Measurements from ENCODE around the gene SLC18B1.

Gene SLC18B1

DNA sequence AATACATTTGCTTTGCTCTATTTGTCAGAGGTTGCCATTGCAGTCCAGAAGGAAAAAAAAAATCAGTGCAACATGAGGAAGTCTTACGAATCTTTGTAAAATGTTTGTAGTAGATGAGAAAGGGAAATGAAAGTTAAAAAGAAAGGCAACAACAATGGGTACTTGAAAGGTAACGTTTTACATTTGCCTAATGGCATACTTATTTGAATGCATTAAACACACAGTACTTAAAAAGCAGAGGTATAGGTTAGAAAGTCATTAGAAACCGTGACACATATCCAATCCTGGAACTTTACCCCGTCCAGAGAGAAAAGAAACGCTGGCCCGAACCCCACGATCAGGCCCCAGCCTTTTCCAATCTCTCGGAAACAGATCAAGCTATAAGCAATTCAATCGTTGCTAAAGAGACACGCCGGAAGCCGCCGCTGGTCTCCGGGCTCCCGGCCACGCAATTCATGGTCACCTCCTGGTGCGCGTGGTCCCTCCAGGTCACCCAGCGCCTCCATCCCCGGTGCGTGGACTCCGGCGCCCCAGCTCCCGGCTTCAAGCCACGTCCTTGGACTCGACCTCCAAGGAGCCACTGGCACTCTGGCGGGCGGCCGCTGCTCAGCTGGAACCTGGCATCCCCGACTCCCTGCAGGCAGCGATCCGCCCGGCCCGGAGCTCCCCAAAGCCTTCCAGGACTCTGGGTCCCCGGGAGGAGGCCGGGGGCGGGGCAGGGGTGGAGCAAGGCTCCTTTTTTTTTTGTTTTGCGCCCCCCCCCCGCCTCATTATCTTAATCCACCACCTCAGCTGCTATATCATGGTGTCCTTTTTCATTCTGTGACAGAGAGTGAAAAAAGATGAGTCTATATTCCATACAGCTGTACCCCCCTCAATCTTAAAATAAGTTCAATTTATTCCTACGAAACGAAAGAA is at the start of gene SLC18B1:
Gene SLC18B1, minus strand, starts transcription at position 687 of the 918 bp plus-strand sequence. Its CDS starts 181 bp downstream, at position 506.
- DNase-seq (ENCODE audit: low read depth in 3 of 3), result peak in 2 of 3 experiments; percentile 29 to 31

DNA sequence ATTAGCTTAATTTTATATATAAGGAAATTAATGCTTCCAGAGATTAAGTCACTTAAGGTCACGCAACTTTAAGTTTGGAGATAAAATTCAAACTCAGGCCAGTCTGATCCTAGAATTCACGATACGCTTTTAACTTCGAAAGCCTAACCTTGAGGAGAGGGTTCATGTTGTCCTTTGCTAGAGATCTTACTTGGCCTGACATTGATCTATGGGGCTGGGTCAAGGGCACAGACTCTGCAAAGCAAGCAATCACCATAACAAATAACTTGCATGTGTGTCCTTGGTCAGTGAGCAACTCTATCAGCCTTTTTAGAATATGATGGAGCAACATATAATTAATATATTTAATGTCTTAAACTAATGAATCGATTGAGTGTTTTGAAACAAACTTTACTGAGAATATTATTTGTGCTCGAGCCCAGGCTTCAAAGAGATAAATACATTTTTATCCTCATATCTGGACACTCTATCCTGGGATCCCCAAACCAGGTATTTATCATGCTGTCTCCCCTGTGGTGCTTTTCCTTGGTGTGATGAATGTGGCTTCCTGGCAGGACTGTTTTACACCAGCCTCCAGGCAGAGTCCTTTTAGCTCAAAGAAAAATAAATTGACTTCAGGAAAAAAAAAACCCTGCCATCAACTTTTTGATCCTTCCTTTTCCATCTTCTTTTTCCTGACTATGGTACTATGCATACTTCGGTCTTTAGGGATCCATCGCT is 45.0 kb upstream of the SLC18B1 start:
- DNase-seq (ENCODE audit: low read depth in 3 of 3), result no peak

DNA sequence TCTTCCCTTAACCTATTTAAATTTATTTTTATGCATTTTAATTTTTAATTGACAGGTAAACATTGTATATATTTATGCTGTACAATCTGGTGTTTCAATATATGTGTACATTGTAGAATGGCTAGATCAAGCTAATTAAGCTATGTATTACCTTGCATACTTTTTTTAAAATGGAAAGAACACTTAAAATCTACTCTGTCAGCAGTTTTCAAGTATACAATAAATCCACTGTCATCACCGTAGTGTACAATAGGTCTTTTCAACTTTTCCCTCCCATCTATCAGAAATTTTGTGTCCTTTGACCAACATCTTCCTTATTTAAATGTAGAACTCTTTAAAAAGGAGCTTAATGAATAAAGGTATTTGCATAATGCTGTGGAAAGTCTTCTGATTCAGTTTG is 43.5 kb upstream of the SLC18B1 start:
- no peak for DNase-seq (ENCODE audit: low read depth in 3 of 3)

- no peak for DNase-seq (ENCODE audit: low read depth in 3 of 3)
Measured at GRCh38 chr6:132832891-132833290, 34.5 kb upstream of the SLC18B1 start.

- no peak for DNase-seq (ENCODE audit: low read depth in 3 of 3)
Measured at GRCh38 chr6:132830334-132830751, 31.9 kb upstream of the SLC18B1 start.

- DNase-seq (ENCODE audit: low read depth in 3 of 3), result no peak
Measured at GRCh38 chr6:132820629-132821381, 22.4 kb upstream of the SLC18B1 start.

DNA sequence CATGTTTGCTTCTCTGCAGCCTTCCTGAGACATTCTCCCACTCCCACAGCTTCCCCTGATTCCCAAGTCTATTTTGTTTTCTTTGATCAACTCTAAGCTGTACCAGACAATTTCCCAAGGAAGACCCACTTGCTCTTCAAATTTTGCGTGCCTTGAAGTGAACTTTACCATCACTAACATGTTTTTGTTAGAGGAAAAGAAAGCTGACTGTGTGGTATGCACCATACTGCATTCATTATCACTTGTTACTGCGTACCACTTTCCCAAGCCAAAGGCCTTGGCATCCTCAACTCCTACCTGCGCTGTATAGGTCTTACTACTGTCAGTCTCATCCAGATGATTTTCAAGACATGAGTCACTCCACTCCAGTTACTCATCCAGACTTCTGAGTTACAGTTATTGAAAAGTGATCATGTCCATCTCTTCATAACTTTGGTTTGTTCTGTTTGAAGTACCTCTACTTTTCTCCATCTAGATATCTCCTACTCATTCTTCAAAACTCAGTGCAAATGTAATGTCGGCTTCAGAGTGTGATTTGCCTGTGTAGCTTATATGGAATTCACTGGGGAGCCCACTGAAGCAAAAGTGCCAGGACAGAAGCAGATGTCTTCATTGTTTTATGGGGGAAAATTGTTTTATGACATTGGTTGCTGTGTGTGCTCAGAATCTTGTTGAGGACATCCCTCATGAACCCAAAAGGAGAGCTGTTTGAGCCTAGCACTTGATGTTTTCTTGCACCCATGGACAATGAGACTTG is 21.1 kb upstream of the SLC18B1 start:
- DNase-seq (ENCODE audit: low read depth in 3 of 3), result no peak

DNA sequence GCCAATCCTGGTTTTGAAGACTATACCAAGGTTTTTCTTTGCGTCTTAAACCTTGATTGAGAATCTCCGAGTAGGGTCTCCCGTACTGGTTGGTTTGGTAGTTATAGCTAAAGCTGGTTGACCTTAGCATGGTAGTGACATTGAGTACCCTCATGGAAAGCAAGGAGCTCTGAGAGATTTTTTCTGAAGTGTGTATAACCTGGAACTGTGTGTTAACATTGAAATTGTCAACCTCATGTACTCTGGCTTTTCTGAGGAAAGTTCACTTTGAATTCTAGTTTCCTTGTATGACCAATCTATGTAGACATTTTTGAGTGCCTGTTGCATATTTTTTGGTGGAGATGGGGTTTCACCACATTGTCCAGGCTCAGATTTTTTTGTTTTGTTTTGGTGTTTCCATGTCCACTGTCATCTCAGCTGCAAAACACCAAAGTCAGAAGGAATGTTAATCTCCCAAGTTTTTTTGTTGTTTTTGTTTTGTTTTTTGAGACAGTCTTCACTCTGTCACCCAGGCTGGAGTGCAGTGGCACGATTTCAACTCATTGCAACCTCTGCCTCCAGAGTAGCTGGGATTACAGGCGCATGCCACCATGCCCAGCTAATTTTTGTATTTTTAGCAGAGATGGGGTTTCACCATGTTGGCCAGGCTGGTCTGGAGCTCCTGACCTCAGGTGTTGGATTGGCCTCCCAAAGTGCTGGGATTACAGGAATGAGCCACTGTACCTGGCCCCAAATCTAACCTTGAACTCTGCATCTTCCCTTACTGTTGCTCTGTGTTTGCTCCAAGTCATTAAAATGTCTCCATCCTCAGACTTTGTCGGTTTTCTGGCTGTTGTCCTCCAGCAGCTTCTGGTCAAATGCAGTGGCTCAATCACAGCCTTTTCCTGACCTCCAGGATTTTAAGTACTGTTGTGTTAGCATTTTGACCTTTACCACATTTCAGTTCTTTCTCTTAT is 20.2 kb upstream of the SLC18B1 start:
- DNase-seq (ENCODE audit: low read depth in 3 of 3), result no peak

- DNase-seq (ENCODE audit: low read depth in 3 of 3), result no peak
Measured at GRCh38 chr6:132817554-132818403, 19.3 kb upstream of the SLC18B1 start.

DNA sequence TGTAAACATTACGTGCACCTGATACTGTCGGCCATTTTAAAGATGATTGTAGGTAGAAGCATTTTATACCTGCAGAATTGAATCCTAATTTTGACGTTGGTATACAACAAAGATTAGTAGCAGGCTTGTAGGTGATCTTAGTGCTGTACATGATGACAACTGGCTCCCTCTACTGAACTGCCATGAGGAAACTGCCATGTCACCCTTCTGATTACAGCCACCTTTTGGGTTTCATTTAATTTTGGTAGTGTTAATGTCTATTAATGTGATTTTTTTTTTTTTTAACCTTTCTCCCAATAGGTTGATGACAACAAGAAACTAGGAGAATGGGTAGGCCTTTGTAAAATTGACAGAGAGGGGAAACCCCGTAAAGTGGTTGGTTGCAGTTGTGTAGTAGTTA is 18.2 kb upstream of the SLC18B1 start:
- DNase-seq (ENCODE audit: low read depth in 3 of 3), result no peak

DNA sequence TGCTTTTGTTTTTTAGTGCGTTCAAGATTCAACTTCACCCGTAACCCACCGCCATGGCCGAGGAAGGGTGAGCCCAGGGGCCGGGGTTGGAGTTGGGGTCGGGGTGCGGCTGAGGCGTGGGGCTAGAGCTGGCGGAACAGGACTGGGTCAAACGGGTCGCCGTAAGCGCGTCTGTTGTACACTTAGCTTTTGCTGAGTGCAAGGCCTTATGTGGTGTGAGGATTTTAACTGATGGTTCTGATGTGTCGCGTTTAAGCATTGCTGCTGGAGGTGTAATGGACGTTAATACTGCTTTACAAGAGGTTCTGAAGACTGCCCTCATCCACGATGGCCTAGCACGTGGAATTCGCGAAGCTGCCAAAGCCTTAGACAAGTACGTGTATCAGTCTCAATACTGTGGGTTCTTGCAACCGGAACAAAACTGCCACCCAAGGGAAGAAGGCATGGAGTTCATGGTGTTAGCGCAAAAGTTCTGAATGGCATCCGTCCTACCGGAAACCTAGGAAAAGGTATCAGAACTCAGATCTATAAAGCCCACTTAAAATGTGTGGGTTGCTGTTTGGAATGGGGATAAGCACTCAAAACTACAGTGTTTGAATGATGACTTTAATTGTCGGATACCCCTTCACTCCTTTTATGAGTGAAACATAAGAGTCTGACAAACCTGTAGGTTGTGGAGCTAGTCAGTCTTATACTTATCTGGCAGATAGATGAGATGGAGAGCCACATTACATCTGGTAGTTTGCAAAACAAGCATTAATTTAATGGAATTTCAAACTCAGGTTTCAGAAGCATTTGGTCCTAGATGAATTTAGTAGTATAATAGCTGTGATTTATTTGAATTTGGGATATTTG is 16.5 kb upstream of the SLC18B1 start:
- DNase-seq (ENCODE audit: low read depth in 3 of 3), result no peak

- peak in 1 of 3 experiments; percentile 20 for DNase-seq (ENCODE audit: low read depth in 3 of 3)
Measured at GRCh38 chr6:132813173-132813856, 14.9 kb upstream of the SLC18B1 start.

DNA sequence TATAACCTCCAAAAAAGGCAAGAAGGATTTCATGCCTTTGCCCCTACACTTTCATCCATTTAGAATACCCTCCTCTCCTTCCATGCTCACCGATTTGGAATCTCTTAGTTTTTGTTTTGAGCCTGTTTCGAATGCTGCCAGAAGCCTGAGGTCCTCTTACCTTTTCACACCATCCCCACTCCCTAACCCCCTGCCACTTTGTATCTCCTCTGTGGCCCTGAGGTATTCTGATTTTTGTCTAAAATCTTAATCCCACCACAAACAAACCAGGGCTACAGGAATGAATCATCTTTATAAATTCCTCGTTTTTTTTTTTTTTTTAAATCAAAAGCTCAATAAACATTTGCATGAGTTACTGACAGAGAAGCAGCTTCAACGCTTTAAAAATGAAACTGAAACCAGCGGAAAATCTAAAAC is 14.3 kb upstream of the SLC18B1 start:
- no peak for DNase-seq (ENCODE audit: low read depth in 3 of 3)

DNA sequence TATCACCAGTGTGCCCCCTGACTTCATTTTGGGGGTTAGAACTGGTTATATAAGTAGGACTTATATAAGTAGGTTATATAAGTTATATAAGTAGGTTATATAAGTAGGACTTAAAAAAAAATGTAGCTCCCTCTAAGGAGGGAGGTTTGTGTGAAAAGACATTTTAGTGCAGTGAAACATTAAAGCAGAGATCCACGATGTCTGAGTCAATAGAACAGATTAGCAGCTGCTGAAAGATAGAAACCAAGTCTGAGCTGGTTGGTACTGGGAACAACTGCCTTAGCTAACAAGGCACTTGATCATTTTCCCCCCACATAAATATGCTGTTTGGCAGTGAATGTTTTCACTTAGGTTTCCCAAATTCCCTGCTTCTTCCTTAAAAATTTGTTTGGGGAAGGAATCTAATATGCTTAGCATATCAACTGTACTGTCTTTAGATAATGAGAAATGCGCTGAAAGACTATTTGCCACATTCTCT is 13.9 kb upstream of the SLC18B1 start:
- no peak for DNase-seq (ENCODE audit: low read depth in 3 of 3)

GRCh38 chr6:132811276-132811675 is 12.8 kb upstream of the SLC18B1 start:
- no peak for DNase-seq (ENCODE audit: low read depth in 3 of 3)

GRCh38 chr6:132805548-132805947 is 7.1 kb upstream of the SLC18B1 start:
- no peak for DNase-seq (ENCODE audit: low read depth in 3 of 3)

DNA sequence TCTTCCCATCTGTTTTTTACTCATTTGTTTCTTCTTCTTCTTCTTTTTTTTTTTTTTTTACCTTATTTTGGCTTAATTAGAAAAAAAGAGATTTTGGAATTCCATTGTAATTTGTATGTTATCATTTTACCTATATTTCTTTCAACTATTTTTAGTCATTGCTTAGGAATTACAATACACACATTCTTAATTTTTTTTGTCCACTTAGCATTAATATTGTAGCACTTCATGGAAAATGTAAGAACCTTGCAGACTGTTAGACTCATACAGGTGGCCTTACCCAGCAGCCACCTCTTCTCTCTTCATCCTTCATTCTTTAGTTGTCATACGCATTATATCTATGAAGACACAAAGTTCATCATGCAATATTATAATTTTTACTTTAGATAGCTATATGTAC is 5.8 kb upstream of the SLC18B1 start:
- no peak for DNase-seq (ENCODE audit: low read depth in 3 of 3)

- no peak for DNase-seq (ENCODE audit: low read depth in 3 of 3)
Measured at GRCh38 chr6:132800656-132801055, 2.2 kb upstream of the SLC18B1 start.
